ENCODE data around the gene NT5DC2. TPM values are rescaled to one million over a fixed set of nuclear protein-coding genes. Genes with fewer than 3 reads are reported as not detected.

The NT5DC2 gene
- total RNA-seq, 2 donors from 2014 or later = 25.4 to 32.4 TPM

GRCh38 chr3:52551118-52551517 lies 17.5 kb upstream of the NT5DC2 start:
- Histone ChIP-seq H3K4me1 (peaks cover 25% of the 10 kb centered on the region), H3K36me3 (replicated peaks in 1 of 2; ENCODE audit: insufficient read depth in 1 of 2, low read depth in 2 of 2) (peaks cover 0 to 8% of the 10 kb centered on the region in 2 donors), H3K27me3 (no peaks in the 10 kb centered on the region), H3K27ac (no peak overlapping the region), H3K4me3 (no peak overlapping the region), H3K9me3 (no peaks in the 10 kb centered on the region)
- ATAC-seq (no peak), DNase-seq (no peak)
- intact Hi-C loops (cut with DNase I) = no loop called here
- TF ChIP-seq CTCF (IDR thresholded peaks at IDR 0.05) (no peak), POLR2A (IDR thresholded peaks at IDR 0.05) (no peak)

- DNase-seq = no peak
- no peak for ATAC-seq
- WGBS, 2 donors = 71 to 77% methylated on average over 2 of the region's 2 CpGs
- Histone ChIP-seq H3K9me3 (no peaks in the 10 kb centered on the region), H3K36me3 (replicated peaks in 1 of 2; ENCODE audit: insufficient read depth in 1 of 2, low read depth in 2 of 2) (peaks cover 0 to 8% of the 10 kb centered on the region in 2 donors), H3K4me1 (no peaks in the 10 kb centered on the region), H3K27me3 (no peaks in the 10 kb centered on the region), H3K4me3 (no peak overlapping the region), H3K27ac (no peak overlapping the region)
- TF ChIP-seq CTCF (IDR thresholded peaks at IDR 0.05) (no peak), POLR2A (IDR thresholded peaks at IDR 0.05) (no peak)
- intact Hi-C loops (cut with DNase I) = no loop called here
Measured at GRCh38 chr3:52547143-52547542, 13.5 kb upstream of the NT5DC2 start.

GRCh38 chr3:52546111-52546901 lies 12.6 kb upstream of the NT5DC2 start:
- Histone ChIP-seq H3K27me3 (no peaks in the 10 kb centered on the region), H3K9me3 (no peaks in the 10 kb centered on the region), H3K27ac (no peak overlapping the region), H3K4me3 (no peak overlapping the region), H3K4me1 (no peaks in the 10 kb centered on the region), H3K36me3 (replicated peaks in 1 of 2; ENCODE audit: insufficient read depth in 1 of 2, low read depth in 2 of 2) (peaks cover 0 to 6% of the 10 kb centered on the region in 2 donors)
- DNase-seq (no peak), ATAC-seq (no peak)
- WGBS, 2 donors = 83 to 88% methylated on average over 3 of the region's 3 CpGs
- intact Hi-C loops (cut with DNase I) = no loop called here
- no peak for TF ChIP-seq POLR2A (IDR thresholded peaks at IDR 0.05)

GRCh38 chr3:52544937-52545336 lies 11.3 kb upstream of the NT5DC2 start:
- peaks cover 0 to 6% of the 10 kb centered on the region in 2 donors for H3K36me3 ChIP-seq (replicated peaks in 1 of 2; ENCODE audit: insufficient read depth in 1 of 2, low read depth in 2 of 2)
- H3K4me1 ChIP-seq = peaks cover 4% of the 10 kb centered on the region
- WGBS, 2 donors = 85 to 88% methylated on average over 4 of the region's 4 CpGs
- ATAC-seq (no peak), DNase-seq (no peak)
- H3K9me3 ChIP-seq = no peaks in the 10 kb centered on the region
- intact Hi-C loops (cut with DNase I) = no loop called here
- TF ChIP-seq POLR2A (IDR thresholded peaks at IDR 0.05) (no peak), CTCF (IDR thresholded peaks at IDR 0.05) (no peak)
- H3K27ac ChIP-seq = no peak overlapping the region
- H3K4me3 ChIP-seq = no peak overlapping the region
- no peaks in the 10 kb centered on the region for H3K27me3 ChIP-seq

GRCh38 chr3:52541050-52541449 lies 7.4 kb upstream of the NT5DC2 start:
- no peaks in the 10 kb centered on the region for H3K27me3 ChIP-seq
- TF ChIP-seq POLR2A (IDR thresholded peaks at IDR 0.05) (no peak), CTCF (IDR thresholded peaks at IDR 0.05) (no peak)
- WGBS, 2 donors = 78% methylated on average over 2 of the region's 2 CpGs
- DNase-seq (no peak), ATAC-seq (no peak)
- H3K4me3 ChIP-seq = no peak overlapping the region
- H3K4me1 ChIP-seq = peaks cover 34% of the 10 kb centered on the region
- no peaks in the 10 kb centered on the region for H3K9me3 ChIP-seq
- intact Hi-C loops (cut with DNase I) = no loop called here
- H3K27ac ChIP-seq = no peak overlapping the region
- no peaks in the 10 kb centered on the region for H3K36me3 ChIP-seq (replicated peaks in 1 of 2; ENCODE audit: insufficient read depth in 1 of 2, low read depth in 2 of 2)
